Measurements from ENCODE around the gene SEC16B. TPM values are rescaled to one million over a fixed set of nuclear protein-coding genes. Genes with fewer than 3 reads are reported as not detected.

The SEC16B gene, protein sequence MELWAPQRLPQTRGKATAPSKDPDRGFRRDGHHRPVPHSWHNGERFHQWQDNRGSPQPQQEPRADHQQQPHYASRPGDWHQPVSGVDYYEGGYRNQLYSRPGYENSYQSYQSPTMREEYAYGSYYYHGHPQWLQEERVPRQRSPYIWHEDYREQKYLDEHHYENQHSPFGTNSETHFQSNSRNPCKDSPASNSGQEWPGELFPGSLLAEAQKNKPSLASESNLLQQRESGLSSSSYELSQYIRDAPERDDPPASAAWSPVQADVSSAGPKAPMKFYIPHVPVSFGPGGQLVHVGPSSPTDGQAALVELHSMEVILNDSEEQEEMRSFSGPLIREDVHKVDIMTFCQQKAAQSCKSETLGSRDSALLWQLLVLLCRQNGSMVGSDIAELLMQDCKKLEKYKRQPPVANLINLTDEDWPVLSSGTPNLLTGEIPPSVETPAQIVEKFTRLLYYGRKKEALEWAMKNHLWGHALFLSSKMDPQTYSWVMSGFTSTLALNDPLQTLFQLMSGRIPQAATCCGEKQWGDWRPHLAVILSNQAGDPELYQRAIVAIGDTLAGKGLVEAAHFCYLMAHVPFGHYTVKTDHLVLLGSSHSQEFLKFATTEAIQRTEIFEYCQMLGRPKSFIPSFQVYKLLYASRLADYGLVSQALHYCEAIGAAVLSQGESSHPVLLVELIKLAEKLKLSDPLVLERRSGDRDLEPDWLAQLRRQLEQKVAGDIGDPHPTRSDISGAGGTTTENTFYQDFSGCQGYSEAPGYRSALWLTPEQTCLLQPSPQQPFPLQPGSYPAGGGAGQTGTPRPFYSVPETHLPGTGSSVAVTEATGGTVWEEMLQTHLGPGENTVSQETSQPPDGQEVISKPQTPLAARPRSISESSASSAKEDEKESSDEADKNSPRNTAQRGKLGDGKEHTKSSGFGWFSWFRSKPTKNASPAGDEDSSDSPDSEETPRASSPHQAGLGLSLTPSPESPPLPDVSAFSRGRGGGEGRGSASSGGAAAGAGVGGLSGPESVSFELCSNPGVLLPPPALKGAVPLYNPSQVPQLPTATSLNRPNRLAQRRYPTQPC
- total RNA-seq = not detected
- polyA plus RNA-seq = not detected

DNA sequence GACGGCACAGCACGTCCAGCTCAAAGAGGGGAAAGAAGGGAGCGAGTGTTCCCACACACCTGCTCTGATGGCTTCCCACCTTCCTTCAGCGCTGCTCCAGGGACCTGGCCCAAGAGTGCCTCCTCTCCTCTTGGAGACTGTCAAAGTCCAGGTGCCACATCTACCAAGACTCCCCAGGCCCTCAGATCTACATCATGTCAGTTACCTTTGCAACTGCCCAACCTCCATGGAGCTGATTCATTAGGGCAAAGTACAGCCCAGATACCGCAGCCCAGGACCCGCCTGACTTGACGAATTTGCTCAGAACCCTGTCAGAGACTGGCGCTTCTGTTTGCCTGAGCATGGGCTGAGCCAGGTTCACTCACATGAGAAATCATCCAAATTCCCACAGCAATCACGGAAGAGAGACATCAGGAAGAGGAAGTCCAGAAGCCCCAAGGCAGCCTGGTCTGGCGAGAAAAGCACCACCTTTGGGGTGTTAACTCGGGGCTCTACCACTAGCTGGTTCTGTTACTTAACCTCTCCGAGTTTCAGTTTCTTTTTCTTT is at the start of gene SEC16B:
Gene SEC16B (minus strand): TSS at position 234 of the 547 bp plus-strand sequence. CDS start 2,077 bp downstream, outside the sequence.
- no peaks in the 10 kb centered on the region for H3K36me3 ChIP-seq (ENCODE audit: insufficient read depth, low read length)
- Mint-ChIP-seq H3K27ac (no peak within 1 kb of the TSS), H3K36me3 (no peaks in the 10 kb centered on the region), H3K27me3 (no peaks in the 10 kb centered on the region), H3K9me3 (peaks cover 0 to 7% (median 3%) of the 10 kb centered on the region in 8 donors), H3K4me3 (no peak within 1 kb of the TSS), H3K4me1 (no peaks in the 10 kb centered on the region)
- no peak within 1 kb of the TSS for H3K4me3 ChIP-seq (ENCODE audit: low read length in 2 of 2)
- H3K9me3 ChIP-seq (ENCODE audit: control insufficient read depth in 1 of 2, low read length in 2 of 2) = no peaks in the 10 kb centered on the region
- no peak within 1 kb of the TSS for H3K27ac ChIP-seq (ENCODE audit: low read depth, low read length)
- no peaks in the 10 kb centered on the region for H3K4me1 ChIP-seq (ENCODE audit: insufficient read depth, low read length)
- no peaks in the 10 kb centered on the region for H3K27me3 ChIP-seq (ENCODE audit: insufficient read depth, low read length)
- CTCF ChIA-PET (ENCODE audit: partially characterized antibody) = no interaction called here
- intact Hi-C loops (cut with micrococcal nuclease) = no loop called here
- POLR2A ChIA-PET (ENCODE audit: partially characterized antibody) = no interaction called here
- DNase-seq = no peak

- no peak overlapping the region for H3K4me3 Mint-ChIP-seq
- H3K4me3 ChIP-seq (ENCODE audit: low read length in 2 of 2) = no peak overlapping the region
- ChIA-PET POLR2A (ENCODE audit: partially characterized antibody) (no interaction called here), CTCF (ENCODE audit: partially characterized antibody) (no interaction called here)
- H3K27ac Mint-ChIP-seq = no peak overlapping the region
- no peaks in the 10 kb centered on the region for H3K4me1 ChIP-seq (ENCODE audit: insufficient read depth, low read length)
- no peak overlapping the region for H3K27ac ChIP-seq (ENCODE audit: low read depth, low read length)
- H3K9me3 Mint-ChIP-seq = peaks cover 0 to 11% (median 8%) of the 10 kb centered on the region in 8 donors
- no peaks in the 10 kb centered on the region for H3K27me3 ChIP-seq (ENCODE audit: insufficient read depth, low read length)
- no peaks in the 10 kb centered on the region for H3K4me1 Mint-ChIP-seq
- no peaks in the 10 kb centered on the region for H3K36me3 ChIP-seq (ENCODE audit: insufficient read depth, low read length)
- H3K27me3 Mint-ChIP-seq = peaks cover 0 to 2% of the 10 kb centered on the region in 2 donors
- intact Hi-C loops (cut with micrococcal nuclease) = no loop called here
- no peak for DNase-seq
- no peaks in the 10 kb centered on the region for H3K36me3 Mint-ChIP-seq
- H3K9me3 ChIP-seq (ENCODE audit: control insufficient read depth in 1 of 2, low read length in 2 of 2) = no peaks in the 10 kb centered on the region
These were observed 49.8 kb upstream of the SEC16B start for GRCh38 chr1:178019622-178020021.

DNA sequence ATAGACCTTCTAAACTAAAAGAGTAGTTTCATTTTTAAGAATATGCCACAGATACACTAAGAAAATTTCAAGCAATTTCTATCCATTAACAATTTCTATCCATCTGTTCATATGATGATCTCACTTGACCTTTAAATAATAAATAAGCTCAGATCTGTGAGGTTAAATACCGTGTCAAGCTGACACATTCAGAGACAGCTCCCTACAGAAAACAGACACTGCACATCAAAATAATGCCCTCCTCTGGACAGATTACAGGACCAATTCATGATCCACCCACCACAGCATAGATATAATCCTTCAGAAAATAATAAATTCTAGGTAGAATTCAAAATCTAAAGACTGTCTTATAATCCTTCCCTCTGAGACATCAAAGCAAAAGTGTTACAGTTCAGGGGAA is 49.4 kb upstream of the SEC16B start:
- H3K27me3 ChIP-seq (ENCODE audit: insufficient read depth, low read length) = no peaks in the 10 kb centered on the region
- Mint-ChIP-seq H3K4me3 (no peak overlapping the region), H3K27me3 (peaks cover 0 to 2% of the 10 kb centered on the region in 2 donors), H3K9me3 (peaks cover 0 to 11% (median 8%) of the 10 kb centered on the region in 8 donors), H3K36me3 (no peaks in the 10 kb centered on the region), H3K27ac (no peak overlapping the region), H3K4me1 (no peaks in the 10 kb centered on the region)
- H3K9me3 ChIP-seq (ENCODE audit: control insufficient read depth in 1 of 2, low read length in 2 of 2) = no peaks in the 10 kb centered on the region
- CTCF ChIA-PET (ENCODE audit: partially characterized antibody) = no interaction called here
- no peak overlapping the region for H3K4me3 ChIP-seq (ENCODE audit: low read length in 2 of 2)
- DNase-seq = no peak
- intact Hi-C loops (cut with micrococcal nuclease) = no loop called here
- no peaks in the 10 kb centered on the region for H3K4me1 ChIP-seq (ENCODE audit: insufficient read depth, low read length)
- no peaks in the 10 kb centered on the region for H3K36me3 ChIP-seq (ENCODE audit: insufficient read depth, low read length)
- H3K27ac ChIP-seq (ENCODE audit: low read depth, low read length) = no peak overlapping the region
- POLR2A ChIA-PET (ENCODE audit: partially characterized antibody) = no interaction called here

GRCh38 chr1:178017517-178017916 is 47.7 kb upstream of the SEC16B start:
- no peaks in the 10 kb centered on the region for H3K27me3 ChIP-seq (ENCODE audit: insufficient read depth, low read length)
- Mint-ChIP-seq H3K36me3 (no peaks in the 10 kb centered on the region), H3K9me3 (peaks cover 0 to 11% (median 8%) of the 10 kb centered on the region in 8 donors), H3K4me3 (no peak overlapping the region), H3K27me3 (peaks cover 0 to 2% of the 10 kb centered on the region in 2 donors), H3K4me1 (no peaks in the 10 kb centered on the region), H3K27ac (no peak overlapping the region)
- no peak overlapping the region for H3K4me3 ChIP-seq (ENCODE audit: low read length in 2 of 2)
- H3K4me1 ChIP-seq (ENCODE audit: insufficient read depth, low read length) = no peaks in the 10 kb centered on the region
- no peaks in the 10 kb centered on the region for H3K36me3 ChIP-seq (ENCODE audit: insufficient read depth, low read length)
- CTCF ChIA-PET (ENCODE audit: partially characterized antibody) = no interaction called here
- H3K9me3 ChIP-seq (ENCODE audit: control insufficient read depth in 1 of 2, low read length in 2 of 2) = no peaks in the 10 kb centered on the region
- intact Hi-C loops (cut with micrococcal nuclease) = no loop called here
- H3K27ac ChIP-seq (ENCODE audit: low read depth, low read length) = no peak overlapping the region
- DNase-seq = no peak
- POLR2A ChIA-PET (ENCODE audit: partially characterized antibody) = no interaction called here

- Histone ChIP-seq H3K4me1 (ENCODE audit: insufficient read depth, low read length) (no peaks in the 10 kb centered on the region), H3K27me3 (ENCODE audit: insufficient read depth, low read length) (no peaks in the 10 kb centered on the region), H3K4me3 (ENCODE audit: low read length in 2 of 2) (no peak overlapping the region), H3K36me3 (ENCODE audit: insufficient read depth, low read length) (no peaks in the 10 kb centered on the region), H3K9me3 (ENCODE audit: control insufficient read depth in 1 of 2, low read length in 2 of 2) (no peaks in the 10 kb centered on the region), H3K27ac (ENCODE audit: low read depth, low read length) (no peak overlapping the region)
- Mint-ChIP-seq H3K4me1 (no peaks in the 10 kb centered on the region), H3K9me3 (peaks cover 0 to 7% (median 0%) of the 10 kb centered on the region in 8 donors), H3K36me3 (no peaks in the 10 kb centered on the region), H3K4me3 (no peak overlapping the region), H3K27ac (no peak overlapping the region), H3K27me3 (peaks cover 0 to 2% of the 10 kb centered on the region in 2 donors)
- CTCF ChIA-PET (ENCODE audit: partially characterized antibody) = no interaction called here
- POLR2A ChIA-PET (ENCODE audit: partially characterized antibody) = no interaction called here
- DNase-seq = no peak
- intact Hi-C loops (cut with micrococcal nuclease) = no loop called here
These were observed 42.1 kb upstream of the SEC16B start for GRCh38 chr1:178011864-178012503.

GRCh38 chr1:178011465-178011828 is 41.6 kb upstream of the SEC16B start:
- CTCF ChIA-PET (ENCODE audit: partially characterized antibody) = no interaction called here
- Histone ChIP-seq H3K27ac (ENCODE audit: low read depth, low read length) (no peak overlapping the region), H3K4me1 (ENCODE audit: insufficient read depth, low read length) (no peaks in the 10 kb centered on the region), H3K4me3 (ENCODE audit: low read length in 2 of 2) (no peak overlapping the region), H3K27me3 (ENCODE audit: insufficient read depth, low read length) (no peaks in the 10 kb centered on the region), H3K9me3 (ENCODE audit: control insufficient read depth in 1 of 2, low read length in 2 of 2) (no peaks in the 10 kb centered on the region), H3K36me3 (ENCODE audit: insufficient read depth, low read length) (no peaks in the 10 kb centered on the region)
- Mint-ChIP-seq H3K27me3 (peaks cover 0 to 1% of the 10 kb centered on the region in 2 donors), H3K4me3 (no peak overlapping the region), H3K9me3 (peaks cover 0 to 7% (median 0%) of the 10 kb centered on the region in 8 donors), H3K36me3 (no peaks in the 10 kb centered on the region), H3K27ac (no peak overlapping the region), H3K4me1 (no peaks in the 10 kb centered on the region)
- no peak for DNase-seq
- POLR2A ChIA-PET (ENCODE audit: partially characterized antibody) = no interaction called here
- intact Hi-C loops (cut with micrococcal nuclease) = no loop called here
